GM18858 (cell line): ENCODE data around the gene CENPV.
"Not testable (repeated sequence)": the region's sequence is repeated elsewhere in the genome, so short reads cannot be mapped to it uniquely, and the experiment has no call there.

ENCODE experiments used
- ATAC-seq: cut with Tn5 transposase; IDR thresholded peaks from one replicate; pipeline ENCODE4 v1.9.1; 2021; ENCODE audit not compliant: unreplicated experiment

CENPV gene

DNA sequence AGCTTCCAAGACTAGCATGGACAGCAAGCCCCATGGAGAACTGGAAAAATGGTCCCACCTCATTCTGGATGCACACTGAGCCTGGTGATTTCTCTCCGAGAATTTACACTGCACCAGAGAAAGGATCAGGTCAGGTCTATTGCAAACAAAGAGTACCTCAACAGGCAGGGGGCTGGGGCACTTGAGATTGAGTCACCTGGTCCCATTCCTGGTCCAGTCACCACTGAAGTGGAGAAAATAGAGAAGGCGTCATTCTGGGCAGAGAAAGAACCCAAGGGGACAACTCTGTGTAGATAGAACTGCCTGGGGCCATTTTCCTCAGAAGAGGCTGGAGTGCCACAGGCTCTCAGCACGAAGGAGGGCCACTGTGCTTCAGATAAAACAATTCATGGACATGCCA, 38.4 kb downstream of the CENPV start:
- no peak for ATAC-seq

DNA sequence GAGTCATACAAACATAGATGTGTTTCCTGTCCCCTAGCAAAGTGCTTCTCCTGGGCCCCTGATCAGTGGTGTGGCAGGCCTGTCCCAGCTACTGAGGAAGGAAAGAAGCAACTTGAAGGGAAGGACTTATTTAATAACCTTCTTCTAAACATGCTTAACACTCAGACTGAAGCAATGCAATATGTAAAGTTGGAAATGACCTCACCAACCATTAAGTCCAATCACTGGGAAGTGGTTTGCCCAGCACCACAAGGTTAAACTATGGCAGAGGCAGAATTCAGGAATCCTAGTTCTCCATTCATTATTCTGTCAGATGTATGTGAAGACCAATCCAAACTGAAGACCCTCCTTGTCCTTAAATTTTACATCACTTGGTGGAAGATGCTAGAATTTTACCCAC, 39.1 kb downstream of the CENPV start:
- ATAC-seq = no peak

DNA sequence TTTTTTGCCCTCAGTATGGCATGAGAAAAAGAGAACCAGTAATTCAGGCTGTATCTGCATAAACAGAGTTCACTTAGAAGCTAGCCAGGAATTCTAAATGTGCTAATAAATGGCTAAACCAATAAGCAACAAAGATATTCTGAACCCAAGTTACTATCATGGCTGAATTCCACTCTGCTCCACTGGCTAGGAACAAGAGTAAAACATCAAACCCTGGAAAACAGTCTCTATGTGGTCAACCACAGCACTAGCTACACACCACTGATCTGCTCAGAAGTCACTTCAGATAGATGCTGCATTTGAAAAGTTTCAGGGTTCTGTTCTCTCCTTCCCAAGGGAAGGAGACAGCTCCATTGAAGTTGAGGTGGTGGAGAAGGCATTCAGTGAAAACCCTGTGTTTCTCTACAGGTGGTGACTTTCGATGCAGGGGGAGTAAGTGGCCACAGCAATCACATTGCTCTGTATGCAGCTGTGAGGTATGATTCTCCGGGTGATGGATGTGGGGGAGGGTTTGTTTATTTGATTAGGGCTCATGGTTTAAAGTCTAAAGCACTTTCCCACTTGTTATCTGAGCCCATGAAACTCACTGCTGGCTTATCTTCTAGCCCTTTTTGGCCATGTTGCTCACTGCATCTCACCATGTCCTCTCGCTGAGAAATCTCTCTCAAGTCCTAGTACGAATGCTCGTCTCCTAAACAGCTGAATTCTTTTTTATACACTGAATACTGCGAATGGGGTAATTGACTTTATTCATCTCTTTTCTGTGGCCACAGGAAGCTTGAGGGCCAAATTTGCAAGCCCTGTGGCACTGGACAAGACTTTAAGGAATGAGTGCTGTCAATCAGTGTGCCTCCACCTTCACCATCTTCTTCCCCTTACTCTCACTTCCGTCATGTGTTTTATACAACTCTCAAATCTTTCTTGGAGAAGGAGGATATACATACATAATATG, 39.9 kb downstream of the CENPV start:
- no peak for ATAC-seq

DNA sequence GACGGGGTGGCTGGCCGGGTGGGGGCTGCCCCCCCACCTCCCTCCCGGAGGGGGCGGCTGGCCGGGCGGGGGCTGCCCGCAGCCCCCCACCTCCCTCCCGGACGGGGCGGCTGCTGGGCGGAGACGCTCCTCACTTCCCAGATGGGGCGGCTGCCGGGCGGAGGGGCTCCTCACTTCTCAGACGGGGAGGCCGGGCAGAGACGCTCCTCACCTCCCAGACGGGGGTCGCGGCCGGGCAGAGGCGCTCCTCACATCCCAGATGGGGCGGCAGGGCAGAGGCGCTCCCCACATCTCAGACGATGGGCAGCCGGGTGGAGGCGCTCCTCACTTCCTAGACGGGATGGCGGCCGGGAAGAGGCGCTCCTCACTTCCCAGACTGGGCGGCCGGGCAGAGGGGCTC, 41.2 kb downstream of the CENPV start:
- not testable (repeated sequence) for ATAC-seq

DNA sequence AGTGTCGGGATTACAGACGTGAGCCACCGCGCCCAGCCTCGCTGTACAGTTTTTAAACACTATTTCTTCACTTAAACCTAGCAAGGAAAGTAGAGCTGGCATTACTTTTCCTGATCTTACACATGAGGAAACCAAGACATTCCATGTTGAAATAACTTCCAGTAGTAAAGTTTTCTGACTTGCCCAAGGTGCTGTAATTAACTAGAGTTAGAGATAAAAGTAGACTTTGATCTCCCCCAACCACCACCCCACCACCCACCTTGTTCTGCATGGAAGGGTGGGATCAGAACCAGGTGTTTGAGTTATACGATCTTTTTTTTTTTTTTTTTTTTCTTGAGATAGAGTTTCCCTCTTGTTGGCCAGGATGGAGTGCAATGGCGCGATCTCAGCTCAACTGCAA, 47.1 kb downstream of the CENPV start:
- ATAC-seq = no peak

DNA sequence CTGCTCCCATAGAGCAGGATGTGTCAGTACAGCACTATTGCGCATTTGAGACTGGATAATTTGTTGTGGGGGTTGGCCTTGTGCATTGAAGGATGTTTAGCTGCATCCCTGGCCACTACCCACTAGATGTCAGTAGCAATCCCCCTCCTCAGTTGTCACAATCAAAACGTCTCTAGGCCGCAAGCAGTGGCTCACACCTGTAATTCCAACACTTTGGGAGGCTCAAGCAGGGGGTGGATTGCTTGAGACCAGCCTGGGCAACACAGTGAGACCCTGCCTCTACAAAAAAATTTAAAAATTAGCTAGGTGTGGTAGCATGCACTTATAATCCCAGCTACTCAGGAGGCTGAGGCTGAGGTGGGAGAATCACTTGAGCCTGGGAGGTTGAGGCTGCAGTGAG, 48.4 kb downstream of the CENPV start:
- no peak for ATAC-seq

DNA sequence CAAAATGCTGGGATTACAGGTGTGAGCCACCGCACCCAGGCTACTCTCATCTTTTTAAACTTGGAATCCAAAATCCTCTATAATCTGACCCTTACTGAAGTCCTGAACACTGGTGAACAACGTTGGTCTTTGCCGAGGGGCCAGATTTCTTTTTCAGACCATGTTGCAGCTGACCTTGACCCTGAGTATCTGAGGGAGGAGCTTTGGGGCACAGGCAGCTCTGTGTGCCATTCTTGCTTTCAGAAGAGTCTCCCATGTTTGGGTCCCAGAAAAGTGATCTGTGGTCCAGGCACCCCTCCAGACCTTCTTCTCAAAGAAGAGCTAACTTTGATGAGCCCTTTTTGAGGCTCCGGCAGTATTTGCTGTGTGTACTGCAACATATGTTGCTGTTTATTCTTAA, 50.4 kb downstream of the CENPV start:
- no peak for ATAC-seq

DNA sequence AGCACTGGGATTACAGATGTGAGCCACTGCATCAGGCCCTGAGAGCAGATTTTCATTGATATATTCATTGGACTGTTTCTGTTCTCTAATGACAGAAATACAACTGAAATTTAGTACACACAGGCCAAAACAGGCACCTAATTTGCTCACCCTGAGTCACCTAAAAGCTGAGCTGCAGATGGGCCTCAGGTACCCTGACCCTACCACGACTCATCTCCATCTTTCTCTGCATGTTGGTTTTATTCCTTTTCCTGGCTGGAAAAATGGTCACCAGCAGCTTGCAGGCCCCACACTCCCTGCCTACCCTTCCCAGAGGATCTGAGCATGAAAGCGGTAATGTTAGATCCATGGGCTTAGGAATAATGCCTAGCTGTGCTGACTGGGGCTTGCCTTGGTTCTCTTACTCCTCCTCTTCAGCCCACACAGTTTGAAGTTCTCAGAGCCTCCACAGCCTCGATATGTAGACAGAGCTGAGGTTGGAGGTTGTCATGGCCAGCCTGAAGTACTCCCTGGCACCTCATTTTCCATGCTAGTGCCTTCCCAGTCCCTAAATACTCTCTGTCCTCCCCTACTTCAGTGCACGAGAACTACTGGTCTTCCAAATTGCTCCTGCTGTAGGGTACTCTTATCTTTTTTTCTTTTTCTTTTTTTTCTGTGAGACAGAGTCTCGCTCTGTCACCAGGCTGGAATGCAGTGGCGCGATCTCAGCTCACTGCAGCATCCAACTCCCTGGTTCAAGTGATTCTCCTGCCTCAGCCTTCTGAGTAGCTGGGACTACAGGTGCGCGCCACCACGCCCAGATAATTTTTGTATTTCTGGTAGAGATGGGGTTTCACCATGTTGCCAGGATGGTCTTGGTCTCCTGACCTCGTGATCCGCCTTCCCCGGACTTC, 51.1 kb downstream of the CENPV start:
- no peak for ATAC-seq

DNA sequence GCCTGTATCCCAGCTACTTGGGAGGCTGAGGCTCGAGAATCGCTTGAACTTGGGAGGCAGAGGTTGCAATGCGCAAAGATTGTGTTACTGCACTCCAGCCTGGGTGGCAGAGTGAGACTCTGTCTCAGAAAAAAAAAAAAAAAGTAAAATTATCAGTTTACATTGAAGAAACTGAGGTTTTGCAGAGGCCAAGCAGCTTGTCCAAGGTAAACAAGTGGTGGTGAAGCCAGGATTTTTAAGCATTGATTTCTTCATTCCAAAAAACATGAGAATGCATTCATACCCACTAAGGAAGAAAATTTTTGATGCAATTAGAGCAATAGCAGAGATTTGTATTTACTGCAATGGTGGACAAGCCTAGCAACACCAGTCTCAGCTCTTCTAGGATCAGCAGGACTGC, 52.7 kb downstream of the CENPV start:
- ATAC-seq = no peak

DNA sequence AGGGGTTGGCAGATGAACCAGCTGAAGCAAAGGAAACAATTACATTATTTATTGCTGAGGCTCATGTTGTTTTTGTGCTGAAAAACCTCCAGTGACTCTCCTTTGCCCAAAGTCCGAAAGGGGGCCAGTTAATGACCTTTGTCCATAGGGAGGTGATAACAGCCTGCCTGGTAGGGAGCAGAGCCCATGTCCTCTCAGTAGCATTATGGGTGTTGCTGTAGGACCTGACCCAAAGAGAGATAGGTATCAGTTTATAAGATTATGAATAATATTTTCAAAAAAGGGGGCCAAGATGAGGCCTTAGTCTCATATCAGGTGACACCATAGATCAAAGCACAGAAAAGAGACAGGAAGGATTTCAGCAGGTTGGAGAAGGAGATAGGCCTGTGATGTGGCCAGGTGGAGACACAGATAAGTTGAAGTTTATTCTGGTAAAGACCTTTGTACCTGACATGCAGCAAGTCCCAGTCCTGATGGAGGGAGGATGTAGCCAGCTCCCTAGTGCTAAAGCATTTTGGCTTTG, 55.1 kb downstream of the CENPV start:
- no peak for ATAC-seq

DNA sequence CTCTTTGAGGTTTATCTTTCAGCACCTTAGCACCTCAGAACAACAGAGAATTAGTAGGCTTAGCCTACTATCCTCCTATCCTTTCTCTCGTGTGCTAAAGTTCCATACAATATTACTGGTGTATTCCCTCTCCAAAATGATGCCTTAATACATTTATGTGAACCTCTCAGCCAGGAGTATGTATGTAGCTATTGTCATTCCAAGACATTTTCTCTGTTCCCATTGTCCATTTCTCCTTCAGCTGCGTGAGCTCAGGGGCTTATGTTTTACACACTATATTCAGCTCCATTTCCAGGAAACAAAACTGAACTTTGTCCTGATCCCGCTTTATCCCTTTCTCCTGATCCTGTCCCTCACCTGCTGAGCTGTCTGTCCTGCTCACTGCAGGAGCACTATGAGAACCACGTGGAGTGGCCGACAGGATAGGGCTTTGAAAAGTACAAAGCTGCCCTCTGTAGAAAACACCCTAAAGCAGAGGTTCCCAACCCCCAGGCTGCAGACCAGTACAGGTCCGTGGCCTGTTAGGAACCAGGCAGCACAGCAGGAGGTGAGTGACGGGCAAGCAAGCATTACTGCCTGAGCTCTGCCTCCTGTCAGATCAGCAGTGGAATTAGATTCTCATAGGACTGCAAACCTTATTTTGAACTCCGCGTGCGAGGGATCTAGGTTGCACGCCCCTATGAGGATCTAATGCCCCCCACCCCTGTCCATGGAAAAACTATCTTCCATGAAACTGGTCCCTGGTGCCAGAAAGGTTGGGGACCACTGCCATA, 55.7 kb downstream of the CENPV start:
- ATAC-seq = no peak

DNA sequence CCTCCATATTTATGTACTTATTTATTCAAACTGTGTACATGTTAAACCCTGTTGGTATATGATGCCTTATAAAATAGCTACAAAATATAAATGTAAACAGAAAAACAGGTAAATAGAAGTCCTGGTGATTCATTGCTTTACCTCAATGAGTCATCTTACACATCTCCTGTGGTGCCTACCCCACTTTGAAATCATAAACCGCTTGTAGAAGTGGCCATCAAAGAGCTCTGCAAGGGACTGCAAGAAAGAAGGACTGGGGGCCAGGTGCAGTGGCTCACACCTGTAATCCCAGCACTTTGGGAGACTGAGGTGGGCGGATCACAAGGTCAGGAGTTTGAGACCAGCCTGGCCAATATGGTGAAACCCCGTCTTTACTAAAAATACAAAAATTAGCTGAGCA, 57.2 kb downstream of the CENPV start:
- not testable (repeated sequence) for ATAC-seq

DNA sequence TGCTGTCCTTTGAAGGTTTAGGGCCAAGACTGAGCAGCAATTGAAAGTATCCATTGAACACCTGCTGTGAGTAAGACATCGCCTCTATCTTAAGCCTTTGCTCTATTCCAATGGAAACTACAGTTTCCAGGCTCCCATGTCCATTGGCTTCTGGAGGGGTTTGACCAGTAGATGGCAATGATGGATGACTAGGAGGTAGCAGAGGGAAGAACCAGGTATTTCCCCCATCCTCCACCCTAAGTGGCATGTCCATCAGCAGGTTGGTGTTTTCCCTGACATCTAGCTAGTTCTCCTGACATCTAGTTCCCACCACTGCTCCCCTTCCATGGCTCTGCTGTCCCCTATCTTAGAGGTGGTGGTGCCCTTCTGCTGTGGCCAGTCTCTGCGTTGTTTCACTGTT, 58.7 kb downstream of the CENPV start:
- ATAC-seq = no peak

DNA sequence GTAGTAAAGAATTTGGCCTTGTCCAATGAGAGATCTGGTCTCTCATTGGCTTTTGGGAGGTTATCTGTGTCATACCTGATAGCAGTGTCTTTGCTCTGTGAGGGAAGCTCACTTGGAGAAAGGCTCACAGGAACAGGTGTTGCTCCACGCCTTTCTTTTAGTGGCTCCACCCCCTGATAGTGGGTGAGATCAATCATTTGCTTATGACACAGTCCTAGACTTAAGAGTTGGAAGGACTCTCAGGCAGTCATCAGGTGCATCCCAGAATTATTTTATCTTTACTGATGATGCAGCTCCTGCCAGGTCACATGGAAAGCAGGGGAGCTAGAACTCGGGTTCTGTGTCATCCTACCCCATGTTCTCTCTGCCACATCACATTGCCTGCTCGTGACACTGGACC, 59.3 kb downstream of the CENPV start:
- no peak for ATAC-seq
